GM12878 (cell line): ENCODE measurements around the gene CHAD. TPM values are rescaled to one million over a fixed set of nuclear protein-coding genes. Genes with fewer than 3 reads are reported as not detected.

ENCODE experiments used
- ATAC-seq: fragments of 200-7000 bp; cut with Tn5 transposase; 3 replicates; pipeline ENCODE4 v1.9.1; 2020; ENCODE audit warnings: mild to moderate bottlenecking, moderate library complexity
- BruUV-seq: library from RNA; stranded (reverse); fragments of 400-500 nt; replicated peaks from 2 replicates; lab custom pipeline; 2021; lab: Mats Ljungman, UMichigan
- CTCF ChIA-PET: fragments of 300-600 bp; sonication (Branson Sonifier 250); formaldehyde crosslinking; extraction: SDS; loops from one replicate; lab custom pipeline; 2021; ENCODE audit warnings: inconsistent platforms; lab: Yijun Ruan, JAX
- POLR2A ChIA-PET: fragments of 350-600 bp; formaldehyde crosslinking; extraction: SDS; loops from one replicate; lab custom pipeline; 2021; ENCODE audit warnings: inconsistent platforms; lab: Charles Lee
- RAD21 ChIA-PET: fragments of 300-600 bp; sonication (Branson Sonifier 250); formaldehyde crosslinking; loops from one replicate; lab custom pipeline; 2023; ENCODE audit warnings: antibody characterized with exemption; ENCODE audit not compliant: unreplicated experiment; lab: Charles Lee
- SMC1A ChIA-PET: fragments of 300-600 bp; sonication (Branson Sonifier 250); formaldehyde crosslinking; loops from one replicate; lab custom pipeline; 2023; ENCODE audit not compliant: unreplicated experiment, uncharacterized antibody; lab: Charles Lee
- DNase-seq: peaks from one replicate; pipeline ENCODE4 v3.0.0-alpha.2; 2011; ENCODE audit warnings: low read depth, low spot score
- FAIRE-seq: peaks from 3 replicates; lab custom pipeline; 2011; peaks lifted over from hg19 to GRCh38; lab: Jason Lieb, UNC
- H2AFZ ChIP-seq: 2 replicates; pipeline ENCODE4 v1.6.0; 2011; ENCODE audit warnings: low read depth, low read length, control low read depth; ENCODE audit not compliant: control insufficient read depth
- H3K27ac ChIP-seq: 2 replicates; pipeline ENCODE4 v1.5.1; 2011; ENCODE audit warnings: control low read depth; ENCODE audit not compliant: control insufficient read depth, insufficient read depth
- H3K27me3 ChIP-seq, 2 experiments: replicated peaks in 1 of 2; 2 replicates each; pipeline versions ENCODE4 v1.6.0 to v1.6.1; 2011; ENCODE audit warnings: low read length in 1 of 2; ENCODE audit not compliant: control insufficient read depth in 2 of 2, insufficient read depth in 2 of 2
- H3K36me3 ChIP-seq, 2 experiments: 2 replicates each; pipeline ENCODE4 v1.5.1; 2011; ENCODE audit warnings: low read length in 1 of 2; ENCODE audit not compliant: control insufficient read depth in 2 of 2, insufficient read depth in 2 of 2
- H3K4me1 ChIP-seq: 2 replicates; pipeline ENCODE4 v1.6.1; 2011; ENCODE audit warnings: mild to moderate bottlenecking, low read length, moderate library complexity, mixed read lengths; ENCODE audit not compliant: control insufficient read depth, insufficient read depth
- H3K4me2 ChIP-seq: 2 replicates; pipeline ENCODE4 v1.6.0; 2011; ENCODE audit warnings: control low read depth; ENCODE audit not compliant: control insufficient read depth, insufficient read depth
- H3K4me3 ChIP-seq: fragments of 200-600 bp; sonication (generic); 2 replicates; pipeline ENCODE4 v1.5.1; 2016
- H3K79me2 ChIP-seq: 2 replicates; pipeline ENCODE4 v1.6.0; 2011; ENCODE audit warnings: low read length; ENCODE audit not compliant: control insufficient read depth, insufficient read depth
- H3K9ac ChIP-seq: 2 replicates; pipeline ENCODE4 v1.8.0; 2011; ENCODE audit warnings: low read length, control low read depth, mixed read lengths; ENCODE audit not compliant: control insufficient read depth, insufficient read depth
- H3K9me3 ChIP-seq: replicated peaks from 3 replicates; pipeline ENCODE4 v1.5.1; 2011; ENCODE audit warnings: mild to moderate bottlenecking, low read length; ENCODE audit not compliant: control insufficient read depth, insufficient read depth
- H4K20me1 ChIP-seq: 2 replicates; pipeline ENCODE4 v1.6.0; 2011; ENCODE audit not compliant: control insufficient read depth, insufficient read depth
- BACH1 ChIP-seq: fragments of 450-650 bp; IDR thresholded peaks from 2 replicates; pipeline ENCODE4 v1.6.1; 2017; ENCODE audit warnings: mild to moderate bottlenecking, borderline replicate concordance
- BHLHE40 ChIP-seq, 2 experiments: fragments of 450-650 bp in 1 of 2; IDR thresholded peaks; 2 replicates each; pipeline ENCODE4 v1.6.1; 2011 to 2017; ENCODE audit warnings: low read depth in 2 of 2, borderline replicate concordance in 1 of 2, improper control_type of control experiment in 1 of 2, low read length in 1 of 2, mild to moderate bottlenecking in 1 of 2
- CBFB ChIP-seq: IDR thresholded peaks from 2 replicates; pipeline ENCODE4 v1.6.1; 2016; ENCODE audit warnings: antibody characterized with exemption, low read depth
- ETV6 ChIP-seq, 2 experiments: fragments of 450-650 bp in 1 of 2; IDR thresholded peaks in 1 of 2; conservative IDR thresholded peaks in 1 of 2; 2 replicates each; pipeline ENCODE4 v1.6.1; 2014; ENCODE audit warnings: antibody characterized with exemption in 1 of 2, borderline replicate concordance in 1 of 2, low read depth in 1 of 2, mild to moderate bottlenecking in 1 of 2, moderate library complexity in 1 of 2
- GABPA ChIP-seq: IDR thresholded peaks from 2 replicates; pipeline ENCODE4 v1.6.1; 2014; ENCODE audit warnings: antibody characterized with exemption, low read depth, mild to moderate bottlenecking, inconsistent platforms
- GATAD2B ChIP-seq: fragments of 450-650 bp; conservative IDR thresholded peaks from 2 replicates; pipeline ENCODE4 v1.6.1; 2017; ENCODE audit warnings: low read depth, mild to moderate bottlenecking, moderate library complexity
- IKZF2 ChIP-seq, 2 experiments: fragments of 450-650 bp; IDR thresholded peaks; 2 replicates each; pipeline ENCODE4 v1.6.1; 2017; ENCODE audit warnings: mild to moderate bottlenecking in 2 of 2, moderate library complexity in 2 of 2
- MTA2 ChIP-seq: fragments of 450-650 bp; IDR thresholded peaks from 2 replicates; pipeline ENCODE4 v1.6.1; 2016; ENCODE audit warnings: low read depth, mild to moderate bottlenecking, moderate library complexity
- POLR2A ChIP-seq: IDR thresholded peaks from 2 replicates; pipeline ENCODE4 v1.6.1; 2011; ENCODE audit warnings: low read depth, mild to moderate bottlenecking, low read length
- POU2F2 ChIP-seq: IDR thresholded peaks from 3 replicates; pipeline ENCODE4 v1.6.1; 2011; ENCODE audit warnings: low read depth, mild to moderate bottlenecking, low read length, borderline replicate concordance
- PRDM15 ChIP-seq: fragments of 450-650 bp; formaldehyde crosslinking; IDR thresholded peaks from 2 replicates; pipeline ENCODE4 v1.4.0; 2020; ENCODE audit warnings: mild to moderate bottlenecking, moderate library complexity
- RAD21 ChIP-seq: IDR thresholded peaks from 2 replicates; pipeline ENCODE4 v1.6.1; 2011; ENCODE audit warnings: mild to moderate bottlenecking, low read depth, low read length, moderate library complexity; ENCODE audit not compliant: insufficient read depth
- SIN3A ChIP-seq: IDR thresholded peaks from 2 replicates; pipeline ENCODE4 v1.6.1; 2012; ENCODE audit warnings: low read depth, low read length, improper control_type of control experiment
- SMARCA5 ChIP-seq: fragments of 450-650 bp; IDR thresholded peaks from 2 replicates; pipeline ENCODE4 v1.6.1; 2017; ENCODE audit warnings: mild to moderate bottlenecking
- SMC3 ChIP-seq: IDR thresholded peaks from 2 replicates; pipeline ENCODE4 v1.6.1; 2011; ENCODE audit warnings: low read length, improper control_type of control experiment, borderline replicate concordance
- YY1 ChIP-seq: IDR thresholded peaks from 2 replicates; pipeline ENCODE4 v1.6.1; 2011; ENCODE audit warnings: low read depth, mild to moderate bottlenecking, low read length
- ZNF24 ChIP-seq: fragments of 450-650 bp; IDR thresholded peaks from 2 replicates; pipeline ENCODE4 v1.6.1; 2017; ENCODE audit warnings: antibody characterized with exemption, mild to moderate bottlenecking
- WGBS: methylation state at CpG from one replicate; pipeline ENCODE4 v1.1.6; 2016; ENCODE audit warnings: low lambda C conversion rate; ENCODE audit not compliant: insufficient replicate concordance, insufficient coverage; ENCODE audit errors: missing lambda C conversion rate; 5-methylcytosine and 5-hydroxymethylcytosine counted together
- in situ Hi-C: fragments of 300-500 bp; cut with MboI; formaldehyde crosslinking; loops from 9 replicates; pipeline ENCODE4 v1.14.3; 2018; ENCODE audit warnings: mixed read lengths
- intact Hi-C: fragments of 100-400 bp; cut with micrococcal nuclease; formaldehyde crosslinking; loops from one replicate; pipeline ENCODE4 v1.14.2; 2022; ENCODE audit not compliant: unreplicated experiment
- polyA plus RNA-seq, 11 experiments: library from polyadenylated mRNA; depleted of rRNA in 4 of 11; unstranded in 6 of 11; stranded (reverse) in 5 of 11; fragments of >200 nt; fragmentation: Nextera tagmentation in 4 of 11; fragmentation: Illumina TruSeq in 1 of 11; extraction: Ambion mirVana in 4 of 11; extraction: Trizol in 1 of 11; gene quantifications; 1 replicate in 1 of 11; 2 replicates in 10 of 11; pipeline versions ENCODE4 v1.2.1 to v1.2.3, GENCODE V29; 2011 to 2016; ENCODE audit warnings: inconsistent platforms in 2 of 11, missing spikeins in 2 of 11, low read depth in 1 of 11
- total RNA-seq, 4 experiments: library from RNA; depleted of rRNA in 3 of 4; stranded (reverse); fragments of >200 nt in 3 of 4; fragmentation: Illumina TruSeq in 1 of 4; extraction: Trizol in 1 of 4; gene quantifications; 2 replicates each; pipeline versions ENCODE4 v1.2.1 to v1.2.3, GENCODE V29; 2013 to 2021
- TF ChIP-seq, protein P1 (sequence below): fragments of 450-650 bp; conservative IDR thresholded peaks from 2 replicates; pipeline ENCODE4 v1.6.1; 2017; ENCODE audit warnings: mild to moderate bottlenecking, moderate library complexity

CHAD gene
- total and polyA plus RNA-seq, 10 of the 15 experiments (the other 5 are each of a cell fraction or from before 2014, with no cell fraction given), result 0.06 TPM; not detected in 9

- CTCF ChIA-PET, result interaction anchor here (0.7 to 4.4 kb wide), 20 partner anchors 11 to 213 kb away, joined by 3 to 23 read pairs (median 6); no protein-coding TSS in a partner anchor
- Histone ChIP-seq H3K4me3 (no peak overlapping the region), H3K27me3 (no peaks in the 10 kb centered on the region), H3K9ac (no peak overlapping the region), H4K20me1 (no peaks in the 10 kb centered on the region), H3K36me3 (peaks cover 0 to 10% of the 10 kb centered on the region in 2 experiments; a peak in 2 of 4 replicates), H3K79me2 (no peaks in the 10 kb centered on the region), H3K9me3 (no peaks in the 10 kb centered on the region), H3K4me1 (no peaks in the 10 kb centered on the region), H2AFZ (no peak overlapping the region), H3K4me2 (no peak overlapping the region), H3K27ac (no peak overlapping the region)
- intact Hi-C loops (loop anchor here (1.0 kb wide), 3 partner anchors 60 to 213 kb away; no protein-coding TSS in a partner anchor), in situ Hi-C loops (loop anchor here (10.0 kb wide), 1 partner anchor 142 kb away; no protein-coding TSS in a partner anchor)
- RAD21 ChIA-PET, result interaction anchor here (0.6 to 2.1 kb wide), 11 partner anchors 11 to 176 kb away, joined by 3 to 13 read pairs (median 3); no protein-coding TSS in a partner anchor
- POLR2A ChIA-PET, result no interaction called here
- DNase-seq, result peak; percentile 51
- SMC1A ChIA-PET, result interaction anchor here (1.0 to 2.6 kb wide), 5 partner anchors 19 to 144 kb away, joined by 3 to 8 read pairs (median 5); partner anchors contain the start of gene LRRC59
- no TSS peak for BruUV-seq
- peak; percentile 57 for ATAC-seq
- 2% methylated on average over 7 of the region's 7 CpGs for WGBS
- FAIRE-seq, result peak; percentile 92
- TF ChIP-seq, protein P1, sequence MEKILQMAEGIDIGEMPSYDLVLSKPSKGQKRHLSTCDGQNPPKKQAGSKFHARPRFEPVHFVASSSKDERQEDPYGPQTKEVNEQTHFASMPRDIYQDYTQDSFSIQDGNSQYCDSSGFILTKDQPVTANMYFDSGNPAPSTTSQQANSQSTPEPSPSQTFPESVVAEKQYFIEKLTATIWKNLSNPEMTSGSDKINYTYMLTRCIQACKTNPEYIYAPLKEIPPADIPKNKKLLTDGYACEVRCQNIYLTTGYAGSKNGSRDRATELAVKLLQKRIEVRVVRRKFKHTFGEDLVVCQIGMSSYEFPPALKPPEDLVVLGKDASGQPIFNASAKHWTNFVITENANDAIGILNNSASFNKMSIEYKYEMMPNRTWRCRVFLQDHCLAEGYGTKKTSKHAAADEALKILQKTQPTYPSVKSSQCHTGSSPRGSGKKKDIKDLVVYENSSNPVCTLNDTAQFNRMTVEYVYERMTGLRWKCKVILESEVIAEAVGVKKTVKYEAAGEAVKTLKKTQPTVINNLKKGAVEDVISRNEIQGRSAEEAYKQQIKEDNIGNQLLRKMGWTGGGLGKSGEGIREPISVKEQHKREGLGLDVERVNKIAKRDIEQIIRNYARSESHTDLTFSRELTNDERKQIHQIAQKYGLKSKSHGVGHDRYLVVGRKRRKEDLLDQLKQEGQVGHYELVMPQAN, result no peak
- TF ChIP-seq RAD21 (peak; percentile 98), YY1 (peak; percentile 58; the same call in 1 of the 2 replicates), ZNF24 (no peak), BACH1 (peak; percentile 73; the same call in 1 of the 2 replicates), PRDM15 (CRISPR knock-in tag) (no peak), POLR2A (no peak), SMC3 (peak; percentile 81), MTA2 (no peak), IKZF2 (IDR thresholded peaks at IDR 0.05) (peak in 1 of 2 experiments; percentile 51; a peak in 1 of 4 replicates), BHLHE40 (IDR thresholded peaks at IDR 0.05; ENCODE audit: borderline replicate concordance in 1 of 2, low read depth in 2 of 2, low read length in 1 of 2) (peak; percentile 88), ETV6 (conservative IDR thresholded peaks at IDR 0.05 in 1 of 2, IDR thresholded peaks at IDR 0.05 in 1 of 2; ENCODE audit: borderline replicate concordance in 1 of 2, low read depth in 1 of 2) (no peak), GATAD2B (no peak), SMARCA5 (peak; percentile 83; the same call in 1 of the 2 replicates), CBFB (peak; percentile 74; the same call in 1 of the 2 replicates), SIN3A (no peak), POU2F2 (peak; percentile 50; the same call in 1 of the 3 replicates), GABPA (no peak)
Observed at GRCh38 chr17:50482516-50482915, 13.8 kb upstream of the CHAD start.
